ENCODE data around the gene GRIN2C. TPM values are rescaled to one million over a fixed set of nuclear protein-coding genes. Genes with fewer than 3 reads are reported as not detected.

The GRIN2C gene
- total RNA-seq, 1 donor from 2014 or later = 1.0 TPM

DNA sequence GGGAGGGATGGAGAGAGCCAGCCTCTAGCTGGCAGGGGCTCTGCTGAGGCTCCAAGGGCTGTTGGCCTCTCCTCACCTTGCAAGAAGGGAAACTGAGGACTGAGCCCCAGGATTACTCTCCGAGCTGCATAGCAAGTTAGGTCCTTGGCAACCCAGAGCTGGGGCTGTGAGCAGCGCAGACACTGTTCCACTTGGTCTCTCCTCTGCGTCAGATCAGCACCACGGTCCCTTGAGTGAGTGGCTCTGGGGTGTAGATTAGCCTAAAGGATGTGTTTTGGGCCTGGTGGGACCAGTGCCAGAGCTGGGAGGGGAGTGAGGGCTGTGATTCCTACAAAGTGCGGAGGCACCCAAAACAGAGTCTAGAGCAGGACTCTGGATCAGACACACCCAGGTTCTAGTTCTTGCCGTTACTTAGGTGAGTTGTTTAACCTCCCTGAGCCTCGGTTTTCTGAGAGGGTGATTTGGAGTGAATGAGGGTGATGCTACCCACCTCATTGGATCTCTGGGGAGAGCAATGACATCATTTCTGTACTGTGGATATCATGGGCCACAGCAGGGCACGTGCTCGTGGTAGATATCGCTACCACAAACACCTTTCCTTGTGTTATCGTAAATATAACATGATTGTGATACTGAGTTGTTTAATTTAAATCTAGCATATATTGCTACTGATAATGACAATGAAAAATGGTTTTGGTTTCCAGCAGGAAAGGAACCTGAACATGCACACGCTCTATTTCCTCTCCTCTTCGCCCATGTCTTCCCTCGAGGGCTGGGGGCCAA lies 41.9 kb upstream of the GRIN2C start:
- Histone ChIP-seq H3K4me1 (ENCODE audit: insufficient read depth, low read length) (no peaks in the 10 kb centered on the region), H3K9me3 (ENCODE audit: insufficient read depth, low read depth, low read length) (no peaks in the 10 kb centered on the region), H4K20me1 (ENCODE audit: insufficient read depth, low read length) (no peaks in the 10 kb centered on the region), H3K9ac (ENCODE audit: low read length) (no peak overlapping the region), H3K79me2 (ENCODE audit: insufficient read depth, low read length) (no peaks in the 10 kb centered on the region), H3K27ac (ENCODE audit: low read depth, low read length) (no peak overlapping the region), H3K4me2 (ENCODE audit: low read length) (no peak overlapping the region), H3K4me3 (ENCODE audit: insufficient read depth, low read depth, low read length) (no peak overlapping the region), H2AFZ (ENCODE audit: low read depth, low read length) (no peak overlapping the region), H3K27me3 (ENCODE audit: insufficient read depth, low read length) (peaks cover 11% of the 10 kb centered on the region), H3K36me3 (ENCODE audit: insufficient read depth, low read length) (no peaks in the 10 kb centered on the region)
- H3K27ac Mint-ChIP-seq (ENCODE audit: unreplicated experiment) = no peak overlapping the region
- H3K27me3 Mint-ChIP-seq (ENCODE audit: low read depth, unreplicated experiment) = peaks cover 59% of the 10 kb centered on the region
- TF ChIP-seq, protein P1, sequence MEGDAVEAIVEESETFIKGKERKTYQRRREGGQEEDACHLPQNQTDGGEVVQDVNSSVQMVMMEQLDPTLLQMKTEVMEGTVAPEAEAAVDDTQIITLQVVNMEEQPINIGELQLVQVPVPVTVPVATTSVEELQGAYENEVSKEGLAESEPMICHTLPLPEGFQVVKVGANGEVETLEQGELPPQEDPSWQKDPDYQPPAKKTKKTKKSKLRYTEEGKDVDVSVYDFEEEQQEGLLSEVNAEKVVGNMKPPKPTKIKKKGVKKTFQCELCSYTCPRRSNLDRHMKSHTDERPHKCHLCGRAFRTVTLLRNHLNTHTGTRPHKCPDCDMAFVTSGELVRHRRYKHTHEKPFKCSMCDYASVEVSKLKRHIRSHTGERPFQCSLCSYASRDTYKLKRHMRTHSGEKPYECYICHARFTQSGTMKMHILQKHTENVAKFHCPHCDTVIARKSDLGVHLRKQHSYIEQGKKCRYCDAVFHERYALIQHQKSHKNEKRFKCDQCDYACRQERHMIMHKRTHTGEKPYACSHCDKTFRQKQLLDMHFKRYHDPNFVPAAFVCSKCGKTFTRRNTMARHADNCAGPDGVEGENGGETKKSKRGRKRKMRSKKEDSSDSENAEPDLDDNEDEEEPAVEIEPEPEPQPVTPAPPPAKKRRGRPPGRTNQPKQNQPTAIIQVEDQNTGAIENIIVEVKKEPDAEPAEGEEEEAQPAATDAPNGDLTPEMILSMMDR (IDR thresholded peaks at IDR 0.05; ENCODE audit: insufficient read depth, low read depth, low read length) = no peak
- TF ChIP-seq EZH2 (IDR thresholded peaks at IDR 0.05; ENCODE audit: insufficient read depth, low read length) = no peak
- H3K4me1 Mint-ChIP-seq (ENCODE audit: low read depth, unreplicated experiment) = no peaks in the 10 kb centered on the region
- FAIRE-seq (no peak), DNase-seq (ENCODE audit: low read depth) (no peak)
- H3K4me3 Mint-ChIP-seq (ENCODE audit: unreplicated experiment) = no peak overlapping the region
- no peaks in the 10 kb centered on the region for H3K36me3 Mint-ChIP-seq (ENCODE audit: low read depth, unreplicated experiment)
- peaks cover 6% of the 10 kb centered on the region for H3K9me3 Mint-ChIP-seq (ENCODE audit: unreplicated experiment)

DNA sequence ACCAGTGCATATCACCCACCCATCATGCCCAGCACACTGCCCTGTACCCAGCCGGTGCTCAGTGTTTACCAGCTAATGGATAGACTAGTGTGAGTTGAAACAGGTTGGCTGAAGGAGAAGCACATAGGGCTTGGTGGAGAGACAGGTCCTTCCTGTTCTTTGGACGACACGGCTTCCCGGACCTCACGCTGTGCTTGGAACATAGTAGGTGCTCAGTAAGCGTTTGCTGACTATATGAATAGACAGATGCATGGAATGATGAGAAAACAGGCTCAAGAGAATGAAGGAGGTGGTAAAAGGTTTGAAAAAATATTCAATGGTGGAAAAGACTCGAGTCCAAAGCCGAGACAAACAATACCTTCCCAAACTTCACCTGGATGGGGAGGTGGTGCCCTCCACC lies 40.5 kb upstream of the GRIN2C start:
- Histone ChIP-seq H3K27ac (ENCODE audit: low read depth, low read length) (no peak overlapping the region), H3K9ac (ENCODE audit: low read length) (no peak overlapping the region), H3K4me2 (ENCODE audit: low read length) (no peak overlapping the region), H3K36me3 (ENCODE audit: insufficient read depth, low read length) (no peaks in the 10 kb centered on the region), H4K20me1 (ENCODE audit: insufficient read depth, low read length) (no peaks in the 10 kb centered on the region), H3K79me2 (ENCODE audit: insufficient read depth, low read length) (no peaks in the 10 kb centered on the region), H3K27me3 (ENCODE audit: insufficient read depth, low read length) (peaks cover 19% of the 10 kb centered on the region), H3K9me3 (ENCODE audit: insufficient read depth, low read depth, low read length) (no peaks in the 10 kb centered on the region), H3K4me1 (ENCODE audit: insufficient read depth, low read length) (no peaks in the 10 kb centered on the region), H2AFZ (ENCODE audit: low read depth, low read length) (no peak overlapping the region), H3K4me3 (ENCODE audit: insufficient read depth, low read depth, low read length) (no peak overlapping the region)
- DNase-seq (ENCODE audit: low read depth) = no peak
- no peak overlapping the region for H3K27ac Mint-ChIP-seq (ENCODE audit: unreplicated experiment)
- no peak for TF ChIP-seq EZH2 (IDR thresholded peaks at IDR 0.05; ENCODE audit: insufficient read depth, low read length)
- TF ChIP-seq, protein P1 (IDR thresholded peaks at IDR 0.05; ENCODE audit: insufficient read depth, low read depth, low read length) = no peak
- H3K4me1 Mint-ChIP-seq (ENCODE audit: low read depth, unreplicated experiment) = no peaks in the 10 kb centered on the region
- H3K27me3 Mint-ChIP-seq (ENCODE audit: low read depth, unreplicated experiment) = peaks cover 69% of the 10 kb centered on the region
- H3K4me3 Mint-ChIP-seq (ENCODE audit: unreplicated experiment) = no peak overlapping the region
- FAIRE-seq = no peak
- no peaks in the 10 kb centered on the region for H3K36me3 Mint-ChIP-seq (ENCODE audit: low read depth, unreplicated experiment)
- no peaks in the 10 kb centered on the region for H3K9me3 Mint-ChIP-seq (ENCODE audit: unreplicated experiment)

DNA sequence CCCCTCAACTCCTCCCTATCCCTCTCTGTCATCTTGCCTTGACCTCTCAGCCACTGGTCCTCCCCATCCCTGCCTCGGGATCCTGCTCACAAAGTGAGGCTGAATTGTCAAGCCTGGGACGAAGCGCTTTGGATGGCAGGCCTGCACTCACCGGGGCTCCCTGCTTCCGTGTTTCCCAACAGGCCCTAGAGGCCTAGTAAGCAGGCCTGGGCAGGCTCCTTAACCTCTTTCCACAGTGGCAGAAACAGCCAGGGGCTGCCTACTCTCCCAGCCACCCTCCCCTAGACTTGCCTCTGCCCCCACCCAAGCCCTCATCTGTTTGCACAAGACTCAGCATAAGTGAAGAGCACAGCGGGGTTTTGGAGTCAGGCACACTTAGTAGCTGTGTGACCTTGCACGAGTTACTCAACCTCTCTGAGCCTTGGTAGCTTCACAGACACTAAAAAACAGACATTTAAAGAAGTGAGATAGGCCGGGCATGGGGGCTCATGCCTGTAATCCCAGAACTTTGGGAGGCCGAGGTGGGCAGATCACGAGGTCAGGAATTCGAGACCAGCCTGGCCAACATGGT lies 38.8 kb upstream of the GRIN2C start:
- Histone ChIP-seq H3K4me3 (ENCODE audit: insufficient read depth, low read depth, low read length) (no peak overlapping the region), H3K9me3 (ENCODE audit: insufficient read depth, low read depth, low read length) (no peaks in the 10 kb centered on the region), H4K20me1 (ENCODE audit: insufficient read depth, low read length) (no peaks in the 10 kb centered on the region), H3K36me3 (ENCODE audit: insufficient read depth, low read length) (no peaks in the 10 kb centered on the region), H3K4me1 (ENCODE audit: insufficient read depth, low read length) (no peaks in the 10 kb centered on the region), H3K4me2 (ENCODE audit: low read length) (no peak overlapping the region), H3K27ac (ENCODE audit: low read depth, low read length) (no peak overlapping the region), H3K79me2 (ENCODE audit: insufficient read depth, low read length) (no peaks in the 10 kb centered on the region), H2AFZ (ENCODE audit: low read depth, low read length) (no peak overlapping the region), H3K9ac (ENCODE audit: low read length) (no peak overlapping the region), H3K27me3 (ENCODE audit: insufficient read depth, low read length) (peaks cover 29% of the 10 kb centered on the region)
- Mint-ChIP-seq H3K4me3 (ENCODE audit: unreplicated experiment) (no peak overlapping the region), H3K27me3 (ENCODE audit: low read depth, unreplicated experiment) (peaks cover 71% of the 10 kb centered on the region), H3K36me3 (ENCODE audit: low read depth, unreplicated experiment) (no peaks in the 10 kb centered on the region), H3K4me1 (ENCODE audit: low read depth, unreplicated experiment) (no peaks in the 10 kb centered on the region), H3K9me3 (ENCODE audit: unreplicated experiment) (no peaks in the 10 kb centered on the region), H3K27ac (ENCODE audit: unreplicated experiment) (no peak overlapping the region)
- TF ChIP-seq EZH2 (IDR thresholded peaks at IDR 0.05; ENCODE audit: insufficient read depth, low read length) = no peak
- TF ChIP-seq, protein P1 (IDR thresholded peaks at IDR 0.05; ENCODE audit: insufficient read depth, low read depth, low read length) = no peak
- no peak for DNase-seq (ENCODE audit: low read depth)
- no peak for FAIRE-seq
